ENCODE measurements around the gene PIP4K2C. TPM values are rescaled to one million over a fixed set of nuclear protein-coding genes. Genes with fewer than 3 reads are reported as not detected.

Gene PIP4K2C
- total and polyA plus RNA-seq, 8 donors, result 17.0 to 44.1 (median 21.8) TPM

DNA sequence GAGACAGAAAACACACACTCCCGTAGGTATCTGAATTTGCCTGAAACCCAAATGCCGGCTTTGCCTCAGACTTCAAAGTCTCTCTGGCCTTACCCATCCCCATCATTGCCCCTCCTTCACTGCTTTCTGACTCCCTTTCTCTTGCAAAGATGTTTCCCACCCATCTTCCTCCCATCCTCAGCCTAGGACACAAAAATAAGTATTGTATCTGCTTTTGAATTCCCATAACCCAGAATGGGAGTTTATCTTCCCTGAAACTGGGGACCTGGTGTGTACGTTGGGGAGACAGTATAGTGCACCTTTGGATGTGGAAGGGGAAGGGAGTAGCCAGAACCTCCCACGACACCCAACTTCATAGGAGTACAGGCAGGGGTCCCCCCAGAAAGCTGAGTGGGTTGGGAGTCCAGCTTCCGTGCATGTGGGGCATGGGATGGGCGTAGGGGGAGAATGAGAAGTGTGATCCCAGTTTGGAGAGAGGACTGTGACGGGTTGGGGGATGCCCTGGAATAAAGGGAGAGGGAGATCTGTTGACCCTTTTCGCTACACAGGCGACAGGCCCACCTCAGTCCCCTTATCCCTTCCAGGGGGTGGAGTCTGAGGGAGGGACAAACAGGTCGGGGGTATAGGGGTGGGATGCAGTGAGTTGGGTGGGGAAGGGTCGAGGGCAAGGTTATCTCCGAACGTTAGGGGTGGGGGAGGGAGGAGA lies 41.6 kb upstream of the PIP4K2C start:
- intact Hi-C loops (cut with DNase I), result no loop called here
- H3K4me3 ChIP-seq, result peak overlapping the region; percentile 15 to 34
- no peaks in the 10 kb centered on the region for H3K9me3 ChIP-seq
- peaks cover 16 to 34% of the 10 kb centered on the region in 2 donors for H3K4me1 ChIP-seq
- ATAC-seq (no peak), DNase-seq (no peak)
- H3K36me3 ChIP-seq, result no peaks in the 10 kb centered on the region
- TF ChIP-seq, protein P1, sequence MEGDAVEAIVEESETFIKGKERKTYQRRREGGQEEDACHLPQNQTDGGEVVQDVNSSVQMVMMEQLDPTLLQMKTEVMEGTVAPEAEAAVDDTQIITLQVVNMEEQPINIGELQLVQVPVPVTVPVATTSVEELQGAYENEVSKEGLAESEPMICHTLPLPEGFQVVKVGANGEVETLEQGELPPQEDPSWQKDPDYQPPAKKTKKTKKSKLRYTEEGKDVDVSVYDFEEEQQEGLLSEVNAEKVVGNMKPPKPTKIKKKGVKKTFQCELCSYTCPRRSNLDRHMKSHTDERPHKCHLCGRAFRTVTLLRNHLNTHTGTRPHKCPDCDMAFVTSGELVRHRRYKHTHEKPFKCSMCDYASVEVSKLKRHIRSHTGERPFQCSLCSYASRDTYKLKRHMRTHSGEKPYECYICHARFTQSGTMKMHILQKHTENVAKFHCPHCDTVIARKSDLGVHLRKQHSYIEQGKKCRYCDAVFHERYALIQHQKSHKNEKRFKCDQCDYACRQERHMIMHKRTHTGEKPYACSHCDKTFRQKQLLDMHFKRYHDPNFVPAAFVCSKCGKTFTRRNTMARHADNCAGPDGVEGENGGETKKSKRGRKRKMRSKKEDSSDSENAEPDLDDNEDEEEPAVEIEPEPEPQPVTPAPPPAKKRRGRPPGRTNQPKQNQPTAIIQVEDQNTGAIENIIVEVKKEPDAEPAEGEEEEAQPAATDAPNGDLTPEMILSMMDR (IDR thresholded peaks at IDR 0.05), result no peak
- H3K27ac ChIP-seq, result no peak overlapping the region
- H3K27me3 ChIP-seq, result peaks cover 9 to 51% of the 10 kb centered on the region in 2 donors

- TF ChIP-seq, protein P1 (IDR thresholded peaks at IDR 0.05), result no peak
- Histone ChIP-seq H3K4me1 (peaks cover 16 to 27% of the 10 kb centered on the region in 2 donors), H3K36me3 (no peaks in the 10 kb centered on the region), H3K9me3 (no peaks in the 10 kb centered on the region), H3K4me3 (peak within 1 kb of the TSS; percentile 15 to 34), H3K27me3 (peaks cover 9 to 51% of the 10 kb centered on the region in 2 donors), H3K27ac (no peak within 1 kb of the TSS)
- intact Hi-C loops (cut with DNase I), result no loop called here
- DNase-seq, result peak in 1 of 4 donors; percentile 89
- peak; percentile 8 for ATAC-seq
These were observed 40.9 kb upstream of the PIP4K2C start, which contains the start of gene KIF5A for GRCh38 chr12:57549909-57550640. Gene KIF5A, plus strand, starts transcription at chr12:57550044. Its CDS starts 228 bp downstream, at chr12:57550272.

DNA sequence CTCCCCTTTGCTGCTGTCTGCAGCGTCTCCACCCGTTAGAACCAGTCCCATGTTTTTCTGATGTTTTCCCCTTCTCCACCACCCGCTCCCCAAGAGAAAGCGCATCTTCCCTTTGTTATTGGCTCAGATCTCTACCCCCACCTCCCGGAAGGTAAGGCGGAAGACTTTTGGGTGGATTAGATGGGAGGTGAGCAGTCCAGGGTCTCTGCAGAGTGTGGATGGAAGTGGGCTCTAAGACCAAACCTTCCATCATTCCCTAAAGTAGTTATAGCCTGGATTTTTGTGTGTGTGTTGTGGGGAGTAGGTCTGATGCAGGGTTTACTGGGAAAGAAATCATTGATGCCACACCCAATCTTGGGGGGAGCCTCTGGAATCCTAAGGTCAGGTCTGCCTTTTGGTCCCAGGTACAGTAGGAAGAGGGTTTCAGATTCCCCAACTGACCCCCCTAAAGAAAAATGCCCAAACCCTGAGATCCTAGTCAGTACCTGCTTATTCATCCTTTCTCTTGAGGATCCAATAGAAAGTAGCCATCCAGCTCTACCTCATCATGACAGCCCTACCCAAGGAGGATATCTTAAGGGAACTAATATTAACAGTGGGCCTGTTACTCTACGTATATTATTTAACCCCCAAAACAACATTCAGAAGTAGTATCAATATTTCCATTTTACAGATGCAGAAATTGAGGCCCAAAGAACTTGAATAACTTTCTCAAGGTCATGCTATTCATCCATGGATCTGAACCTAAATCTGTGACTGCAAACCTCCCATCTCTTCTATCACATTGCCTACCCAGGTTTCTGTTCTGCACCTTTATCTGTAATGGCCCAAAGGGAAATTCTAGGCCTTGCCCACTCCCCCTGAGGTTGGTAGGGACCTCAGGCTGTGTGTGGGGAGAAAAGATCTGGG lies 40.1 kb upstream of the PIP4K2C start:
- Histone ChIP-seq H3K4me3 (no peak overlapping the region), H3K27me3 (peaks cover 9 to 51% of the 10 kb centered on the region in 2 donors)
- intact Hi-C loops (cut with DNase I), result no loop called here

GRCh38 chr12:57551637-57552305 lies 39.2 kb upstream of the PIP4K2C start:
- no peak for DNase-seq
- TF ChIP-seq, protein P1 (IDR thresholded peaks at IDR 0.05), result no peak
- Histone ChIP-seq H3K27me3 (peaks cover 9 to 51% of the 10 kb centered on the region in 2 donors), H3K27ac (no peak overlapping the region), H3K9me3 (no peaks in the 10 kb centered on the region), H3K36me3 (no peaks in the 10 kb centered on the region), H3K4me3 (no peak overlapping the region), H3K4me1 (peaks cover 4 to 13% of the 10 kb centered on the region in 2 donors)
- intact Hi-C loops (cut with DNase I), result no loop called here
- no peak for ATAC-seq

More for the DNA sequence above, 40.1 kb upstream of the PIP4K2C start:
- Histone ChIP-seq H3K4me1 (peaks cover 8 to 19% of the 10 kb centered on the region in 2 donors), H3K27ac (no peak overlapping the region), H3K9me3 (no peaks in the 10 kb centered on the region), H3K36me3 (no peaks in the 10 kb centered on the region)
- DNase-seq (no peak), ATAC-seq (no peak)
- TF ChIP-seq, protein P1 (IDR thresholded peaks at IDR 0.05), result no peak
